HepG2 (cell line): ENCODE data around the gene NINJ2. TPM values are rescaled to one million over a fixed set of nuclear protein-coding genes. Genes with fewer than 3 reads are reported as not detected.

ENCODE experiments used
- BCL6 ChIP-seq: IDR thresholded peaks from 2 replicates; pipeline ENCODE4 v1.6.1; 2016; ENCODE audit warnings: missing genetic modification reagents, missing compliant biosample characterization
- GATAD1 ChIP-seq: IDR thresholded peaks from 2 replicates; pipeline ENCODE4 v1.6.1; 2016; ENCODE audit warnings: missing genetic modification reagents, missing compliant biosample characterization
- GLI4 ChIP-seq: sonication (generic); formaldehyde crosslinking; IDR thresholded peaks from 2 replicates; pipeline ENCODE4 v1.5.1; 2020; ENCODE audit warnings: missing genetic modification reagents, mild to moderate bottlenecking, moderate library complexity, borderline replicate concordance
- HNRNPH1 ChIP-seq: fragments of 200-400 bp; formaldehyde crosslinking; optimal IDR thresholded peaks from 2 replicates; pipeline ENCODE3; 2017; ENCODE audit warnings: mild to moderate bottlenecking, low read depth, low read length
- KLF13 ChIP-seq: sonication (generic); formaldehyde crosslinking; IDR thresholded peaks from 2 replicates; pipeline ENCODE4 v1.4.0; 2020; ENCODE audit warnings: mild to moderate bottlenecking, missing genetic modification reagents
- KMT2A ChIP-seq: sonication (generic); formaldehyde crosslinking; IDR thresholded peaks from 2 replicates; pipeline ENCODE4 v1.4.0; 2020; ENCODE audit warnings: missing genetic modification reagents
- NFE2L2 ChIP-seq: fragments of 150-350 bp; IDR thresholded peaks from 2 replicates; pipeline ENCODE4 v1.6.1; 2014; ENCODE audit warnings: low read length
- SMAD3 ChIP-seq: sonication (generic); formaldehyde crosslinking; IDR thresholded peaks from 2 replicates; pipeline ENCODE4 v1.4.0; 2020; ENCODE audit warnings: missing genetic modification reagents
- SOX5 ChIP-seq: IDR thresholded peaks from 2 replicates; pipeline ENCODE4 v1.6.1; 2016; ENCODE audit warnings: borderline replicate concordance
- XBP1 ChIP-seq: sonication (generic); formaldehyde crosslinking; IDR thresholded peaks from 2 replicates; pipeline ENCODE4 v1.5.0; 2020; ENCODE audit warnings: missing genetic modification reagents
- ZFP36L1 ChIP-seq: sonication (generic); formaldehyde crosslinking; IDR thresholded peaks from 2 replicates; pipeline ENCODE4 v1.8.0; 2022; ENCODE audit warnings: mild to moderate bottlenecking, missing genetic modification reagents, moderate library complexity
- ZNF317 ChIP-seq: sonication (generic); formaldehyde crosslinking; IDR thresholded peaks from 2 replicates; pipeline ENCODE4 v1.5.0; 2020; ENCODE audit warnings: mild to moderate bottlenecking, missing genetic modification reagents
- ZNF598 ChIP-seq: sonication (generic); formaldehyde crosslinking; IDR thresholded peaks from 2 replicates; pipeline ENCODE4 v1.5.1; 2020; ENCODE audit warnings: mild to moderate bottlenecking, missing genetic modification reagents, borderline replicate concordance
- ZNF652 ChIP-seq: IDR thresholded peaks from 2 replicates; pipeline ENCODE4 v1.6.1; 2016; ENCODE audit warnings: low read depth, borderline replicate concordance
- ZNF773 ChIP-seq: sonication (generic); formaldehyde crosslinking; IDR thresholded peaks from 2 replicates; pipeline ENCODE4 v1.4.0; 2020; ENCODE audit warnings: missing genetic modification reagents, borderline replicate concordance
- ZNF883 ChIP-seq: sonication (generic); formaldehyde crosslinking; IDR thresholded peaks from 2 replicates; pipeline ENCODE4 v1.5.1; 2020; ENCODE audit warnings: mild to moderate bottlenecking, missing genetic modification reagents; ENCODE audit errors: not compliant biosample characterization
- polyA plus RNA-seq, 8 experiments: library from polyadenylated mRNA; depleted of rRNA in 3 of 8; stranded (reverse) in 7 of 8; unstranded in 1 of 8; fragments of >200 nt; fragmentation: Illumina TruSeq in 4 of 8; extraction: Trizol in 4 of 8; gene quantifications; 2 replicates each; pipeline versions ENCODE4 v1.2.1 to v1.2.3, GENCODE V29; 2011 to 2016; ENCODE audit warnings: low read depth in 4 of 8, missing spikeins in 1 of 8, mixed read lengths in 1 of 8; ENCODE audit not compliant: insufficient read depth in 1 of 8
- total RNA-seq, 5 experiments: library from RNA; depleted of rRNA; stranded (reverse); fragments of >200 nt; fragmentation: Illumina TruSeq; extraction: Trizol; gene quantifications; 2 replicates each; pipeline ENCODE4 v1.2.3, GENCODE V29; 2016; ENCODE audit warnings: low read depth in 1 of 5
- TF ChIP-seq, protein P1 (sequence below): sonication (generic); formaldehyde crosslinking; IDR thresholded peaks from 2 replicates; pipeline ENCODE4 v1.4.0; 2020; ENCODE audit warnings: missing genetic modification reagents
- TF ChIP-seq, protein P2 (sequence below): fragments of 450-650 bp; IDR thresholded peaks from 2 replicates; pipeline ENCODE4 v1.6.1; 2017
- TF ChIP-seq, protein P3 (sequence below): sonication (generic); formaldehyde crosslinking; IDR thresholded peaks from 2 replicates; pipeline ENCODE4 v1.5.0; 2020; ENCODE audit warnings: missing genetic modification reagents
- TF ChIP-seq, protein P4 (sequence below): conservative IDR thresholded peaks from 2 replicates; pipeline ENCODE4 v1.6.1; 2018; ENCODE audit warnings: missing genetic modification reagents
- TF ChIP-seq, protein P5 (sequence below): sonication (generic); formaldehyde crosslinking; IDR thresholded peaks from 2 replicates; pipeline ENCODE4 v1.4.0; 2020; ENCODE audit warnings: missing genetic modification reagents, low read depth, mild to moderate bottlenecking, borderline replicate concordance

NINJ2 gene
- total and polyA plus RNA-seq, 2 of the 13 experiments (the other 11 are each of a cell fraction or from before 2014, with no cell fraction given) = 0.62 to 3.8 TPM

DNA sequence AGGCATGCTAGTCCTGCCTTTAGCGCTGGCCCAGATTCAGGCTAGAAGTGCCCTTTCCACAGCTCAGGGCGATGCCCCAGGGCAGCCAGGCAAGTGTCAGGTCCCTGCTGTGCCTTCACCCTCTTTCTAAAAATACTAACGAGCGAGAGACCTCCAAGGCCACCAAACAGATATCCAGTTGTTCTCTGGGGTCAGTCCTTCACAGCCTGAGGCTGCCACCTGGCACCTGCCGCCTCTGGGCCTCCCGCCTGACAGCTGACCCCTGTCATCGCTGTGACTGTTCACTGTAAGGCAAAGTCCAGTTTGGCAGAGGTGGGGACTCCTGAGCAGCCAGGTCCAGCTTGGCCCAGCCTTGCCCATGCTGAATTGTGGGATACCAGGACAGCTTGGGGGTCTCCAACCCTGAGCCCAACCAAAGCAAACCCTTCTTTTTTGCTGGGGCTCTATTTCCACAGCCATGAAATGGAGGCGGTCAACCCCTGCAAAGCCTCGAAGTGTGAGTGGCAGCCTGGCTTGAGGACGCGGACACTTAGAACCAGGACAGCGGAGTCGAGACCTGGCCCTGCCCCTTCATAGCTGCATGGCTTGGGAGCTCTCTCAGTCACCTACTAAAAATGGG, 79.9 kb downstream of the NINJ2 start (continued):
- TF ChIP-seq, protein P1, sequence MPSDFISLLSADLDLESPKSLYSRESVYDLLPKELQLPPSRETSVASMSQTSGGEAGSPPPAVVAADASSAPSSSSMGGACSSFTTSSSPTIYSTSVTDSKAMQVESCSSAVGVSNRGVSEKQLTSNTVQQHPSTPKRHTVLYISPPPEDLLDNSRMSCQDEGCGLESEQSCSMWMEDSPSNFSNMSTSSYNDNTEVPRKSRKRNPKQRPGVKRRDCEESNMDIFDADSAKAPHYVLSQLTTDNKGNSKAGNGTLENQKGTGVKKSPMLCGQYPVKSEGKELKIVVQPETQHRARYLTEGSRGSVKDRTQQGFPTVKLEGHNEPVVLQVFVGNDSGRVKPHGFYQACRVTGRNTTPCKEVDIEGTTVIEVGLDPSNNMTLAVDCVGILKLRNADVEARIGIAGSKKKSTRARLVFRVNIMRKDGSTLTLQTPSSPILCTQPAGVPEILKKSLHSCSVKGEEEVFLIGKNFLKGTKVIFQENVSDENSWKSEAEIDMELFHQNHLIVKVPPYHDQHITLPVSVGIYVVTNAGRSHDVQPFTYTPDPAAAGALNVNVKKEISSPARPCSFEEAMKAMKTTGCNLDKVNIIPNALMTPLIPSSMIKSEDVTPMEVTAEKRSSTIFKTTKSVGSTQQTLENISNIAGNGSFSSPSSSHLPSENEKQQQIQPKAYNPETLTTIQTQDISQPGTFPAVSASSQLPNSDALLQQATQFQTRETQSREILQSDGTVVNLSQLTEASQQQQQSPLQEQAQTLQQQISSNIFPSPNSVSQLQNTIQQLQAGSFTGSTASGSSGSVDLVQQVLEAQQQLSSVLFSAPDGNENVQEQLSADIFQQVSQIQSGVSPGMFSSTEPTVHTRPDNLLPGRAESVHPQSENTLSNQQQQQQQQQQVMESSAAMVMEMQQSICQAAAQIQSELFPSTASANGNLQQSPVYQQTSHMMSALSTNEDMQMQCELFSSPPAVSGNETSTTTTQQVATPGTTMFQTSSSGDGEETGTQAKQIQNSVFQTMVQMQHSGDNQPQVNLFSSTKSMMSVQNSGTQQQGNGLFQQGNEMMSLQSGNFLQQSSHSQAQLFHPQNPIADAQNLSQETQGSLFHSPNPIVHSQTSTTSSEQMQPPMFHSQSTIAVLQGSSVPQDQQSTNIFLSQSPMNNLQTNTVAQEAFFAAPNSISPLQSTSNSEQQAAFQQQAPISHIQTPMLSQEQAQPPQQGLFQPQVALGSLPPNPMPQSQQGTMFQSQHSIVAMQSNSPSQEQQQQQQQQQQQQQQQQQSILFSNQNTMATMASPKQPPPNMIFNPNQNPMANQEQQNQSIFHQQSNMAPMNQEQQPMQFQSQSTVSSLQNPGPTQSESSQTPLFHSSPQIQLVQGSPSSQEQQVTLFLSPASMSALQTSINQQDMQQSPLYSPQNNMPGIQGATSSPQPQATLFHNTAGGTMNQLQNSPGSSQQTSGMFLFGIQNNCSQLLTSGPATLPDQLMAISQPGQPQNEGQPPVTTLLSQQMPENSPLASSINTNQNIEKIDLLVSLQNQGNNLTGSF (CRISPR knock-in tag) = no peak
- no peak for TF ChIP-seq XBP1 (CRISPR knock-in tag)
- TF ChIP-seq KLF13 (CRISPR knock-in tag) = no peak
- TF ChIP-seq GATAD1 (CRISPR knock-in tag) = no peak; the same call in 1 of the 2 replicates
- TF ChIP-seq ZNF773 = no peak; the same call in 1 of the 2 replicates
- peak; percentile 69 for TF ChIP-seq ZNF317 (CRISPR knock-in tag)
- TF ChIP-seq KMT2A (CRISPR knock-in tag) = 0 out of 2 replicates have a peak, but pooled peaks have one; percentile 39
- TF ChIP-seq ZNF652 (CRISPR knock-in tag) = no peak
- no peak for TF ChIP-seq NFE2L2
- TF ChIP-seq, protein P2, sequence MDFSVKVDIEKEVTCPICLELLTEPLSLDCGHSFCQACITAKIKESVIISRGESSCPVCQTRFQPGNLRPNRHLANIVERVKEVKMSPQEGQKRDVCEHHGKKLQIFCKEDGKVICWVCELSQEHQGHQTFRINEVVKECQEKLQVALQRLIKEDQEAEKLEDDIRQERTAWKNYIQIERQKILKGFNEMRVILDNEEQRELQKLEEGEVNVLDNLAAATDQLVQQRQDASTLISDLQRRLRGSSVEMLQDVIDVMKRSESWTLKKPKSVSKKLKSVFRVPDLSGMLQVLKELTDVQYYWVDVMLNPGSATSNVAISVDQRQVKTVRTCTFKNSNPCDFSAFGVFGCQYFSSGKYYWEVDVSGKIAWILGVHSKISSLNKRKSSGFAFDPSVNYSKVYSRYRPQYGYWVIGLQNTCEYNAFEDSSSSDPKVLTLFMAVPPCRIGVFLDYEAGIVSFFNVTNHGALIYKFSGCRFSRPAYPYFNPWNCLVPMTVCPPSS = no peak
- TF ChIP-seq ZNF598 (CRISPR knock-in tag) = peak; percentile 40; the same call in 1 of the 2 replicates
- TF ChIP-seq, protein P3, sequence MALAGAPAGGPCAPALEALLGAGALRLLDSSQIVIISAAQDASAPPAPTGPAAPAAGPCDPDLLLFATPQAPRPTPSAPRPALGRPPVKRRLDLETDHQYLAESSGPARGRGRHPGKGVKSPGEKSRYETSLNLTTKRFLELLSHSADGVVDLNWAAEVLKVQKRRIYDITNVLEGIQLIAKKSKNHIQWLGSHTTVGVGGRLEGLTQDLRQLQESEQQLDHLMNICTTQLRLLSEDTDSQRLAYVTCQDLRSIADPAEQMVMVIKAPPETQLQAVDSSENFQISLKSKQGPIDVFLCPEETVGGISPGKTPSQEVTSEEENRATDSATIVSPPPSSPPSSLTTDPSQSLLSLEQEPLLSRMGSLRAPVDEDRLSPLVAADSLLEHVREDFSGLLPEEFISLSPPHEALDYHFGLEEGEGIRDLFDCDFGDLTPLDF = no peak
- TF ChIP-seq GLI4 (CRISPR knock-in tag) = no peak
- TF ChIP-seq, protein P4, sequence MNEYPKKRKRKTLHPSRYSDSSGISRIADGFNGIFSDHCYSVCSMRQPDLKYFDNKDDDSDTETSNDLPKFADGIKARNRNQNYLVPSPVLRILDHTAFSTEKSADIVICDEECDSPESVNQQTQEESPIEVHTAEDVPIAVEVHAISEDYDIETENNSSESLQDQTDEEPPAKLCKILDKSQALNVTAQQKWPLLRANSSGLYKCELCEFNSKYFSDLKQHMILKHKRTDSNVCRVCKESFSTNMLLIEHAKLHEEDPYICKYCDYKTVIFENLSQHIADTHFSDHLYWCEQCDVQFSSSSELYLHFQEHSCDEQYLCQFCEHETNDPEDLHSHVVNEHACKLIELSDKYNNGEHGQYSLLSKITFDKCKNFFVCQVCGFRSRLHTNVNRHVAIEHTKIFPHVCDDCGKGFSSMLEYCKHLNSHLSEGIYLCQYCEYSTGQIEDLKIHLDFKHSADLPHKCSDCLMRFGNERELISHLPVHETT (CRISPR knock-in tag) = no peak
- peak; percentile 86 for TF ChIP-seq SOX5 (CRISPR knock-in tag)
- TF ChIP-seq HNRNPH1 = no peak
- peak; percentile 33 for TF ChIP-seq ZNF883 (CRISPR knock-in tag)
- 0 out of 2 replicates have a peak, but pooled peaks have one; percentile 75 for TF ChIP-seq ZFP36L1
- TF ChIP-seq, protein P5, sequence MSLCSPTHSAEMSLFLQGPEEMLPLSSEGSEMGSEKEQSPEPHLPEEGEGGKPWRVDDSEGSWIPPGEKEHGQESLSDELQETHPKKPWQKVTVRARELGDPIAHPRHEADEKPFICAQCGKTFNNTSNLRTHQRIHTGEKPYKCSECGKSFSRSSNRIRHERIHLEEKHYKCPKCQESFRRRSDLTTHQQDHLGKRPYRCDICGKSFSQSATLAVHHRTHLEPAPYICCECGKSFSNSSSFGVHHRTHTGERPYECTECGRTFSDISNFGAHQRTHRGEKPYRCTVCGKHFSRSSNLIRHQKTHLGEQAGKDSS = peak; percentile 74; the same call in 1 of the 2 replicates
- TF ChIP-seq SMAD3 (CRISPR knock-in tag) = peak; percentile 76; the same call in 1 of the 2 replicates
- TF ChIP-seq BCL6 (CRISPR knock-in tag) = peak; percentile 85
